ENCODE results near the gene PPP1R14D. TPM values are rescaled to one million over a fixed set of nuclear protein-coding genes. Genes with fewer than 3 reads are reported as not detected.

PPP1R14D gene
- total and polyA plus RNA-seq, 12 donors = not detected

GRCh38 chr15:40773902-40774301, 54.6 kb downstream of the PPP1R14D start:
- WGBS, 2 donors = 91 to 93% methylated on average over 6 of the region's 6 CpGs
- DNase-seq (no peak), ATAC-seq (no peak)
- TF ChIP-seq CTCF (IDR thresholded peaks at IDR 0.05) = no peak
- Histone ChIP-seq H3K9me3 (no peaks in the 10 kb centered on the region), H3K27me3 (no peaks in the 10 kb centered on the region), H3K4me3 (no peak overlapping the region), H3K36me3 (peaks cover 0 to 92% (median 62%) of the 10 kb centered on the region in 9 donors), H3K4me1 (peaks cover 0 to 24% (median 7%) of the 10 kb centered on the region in 9 donors), H3K27ac (no peak overlapping the region)
- intact Hi-C loops (cut with DNase I) = loop anchor here in 1 of 10 donors (10.0 kb wide), 1 partner anchor 99 kb away; no protein-coding TSS in a partner anchor

GRCh38 chr15:40773496-40773895, 55.0 kb downstream of the PPP1R14D start:
- TF ChIP-seq CTCF (IDR thresholded peaks at IDR 0.05) = no peak
- no peaks in the 10 kb centered on the region for H3K27me3 ChIP-seq
- H3K4me3 ChIP-seq = no peak overlapping the region
- no peak for DNase-seq
- 91 to 93% methylated on average over 8 of the region's 8 CpGs for WGBS, 2 donors
- H3K4me1 ChIP-seq = peaks cover 0 to 28% (median 10%) of the 10 kb centered on the region in 9 donors
- no peaks in the 10 kb centered on the region for H3K9me3 ChIP-seq
- no peak overlapping the region for H3K27ac ChIP-seq
- intact Hi-C loops (cut with DNase I) = loop anchor here in 1 of 10 donors (10.0 kb wide), 1 partner anchor 99 kb away; no protein-coding TSS in a partner anchor
- peaks cover 0 to 88% (median 58%) of the 10 kb centered on the region in 9 donors for H3K36me3 ChIP-seq
- no peak for ATAC-seq

- H3K9me3 ChIP-seq = no peaks in the 10 kb centered on the region
- DNase-seq (no peak), ATAC-seq (no peak)
- intact Hi-C loops (cut with DNase I) = loop anchor here in 1 of 10 donors (10.0 kb wide), 1 partner anchor 97 kb away; no protein-coding TSS in a partner anchor
- H3K27ac ChIP-seq = no peak overlapping the region
- H3K4me1 ChIP-seq = peaks cover 0 to 27% (median 10%) of the 10 kb centered on the region in 9 donors
- 87 to 88% methylated on average over 13 of the region's 13 CpGs for WGBS, 2 donors
- no peak for TF ChIP-seq CTCF (IDR thresholded peaks at IDR 0.05)
- no peak overlapping the region for H3K4me3 ChIP-seq
- no peaks in the 10 kb centered on the region for H3K27me3 ChIP-seq
- peaks cover 0 to 88% (median 46%) of the 10 kb centered on the region in 9 donors for H3K36me3 ChIP-seq
These were observed 56.5 kb downstream of the PPP1R14D start for GRCh38 chr15:40772014-40772413.

GRCh38 chr15:40771242-40771641, 57.3 kb downstream of the PPP1R14D start:
- no peaks in the 10 kb centered on the region for H3K9me3 ChIP-seq
- no peak for DNase-seq

More at GRCh38 chr15:40771242-40771641, 57.3 kb downstream of the PPP1R14D start:
- intact Hi-C loops (cut with DNase I) = loop anchor here in 1 of 10 donors (10.0 kb wide), 1 partner anchor 96 kb away; no protein-coding TSS in a partner anchor
- Histone ChIP-seq H3K4me1 (peaks cover 0 to 24% (median 10%) of the 10 kb centered on the region in 9 donors), H3K27me3 (no peaks in the 10 kb centered on the region), H3K36me3 (peaks cover 0 to 84% (median 41%) of the 10 kb centered on the region in 9 donors), H3K27ac (no peak overlapping the region), H3K4me3 (no peak overlapping the region)
- no peak for TF ChIP-seq CTCF (IDR thresholded peaks at IDR 0.05)
- no peak for ATAC-seq
- WGBS, 2 donors = 93 to 96% methylated on average over 5 of the region's 5 CpGs

Data from heart right ventricle (tissue), 16 donors.